Activated naive CD8-positive, alpha-beta T cell treated with anti-CD3 and anti-CD28 coated beads, Interleukin-2, amount 10 ng/mL, durations not matched to agents 7 days and 5 days (primary cell): Measurements from ENCODE around the gene HS2ST1. TPM values are rescaled to one million over a fixed set of nuclear protein-coding genes. Genes with fewer than 3 reads are reported as not detected.

Source experiments
- ATAC-seq: fragments of 150-1000 bp; cut with Tn5 transposase; one replicate; pipeline ENCODE4 v1.10.0; 2021; ENCODE audit warnings: low read depth, moderate library complexity
- POLR2A ChIA-PET: fragments of 350-600 bp; sonication (Branson Sonifier 250); formaldehyde crosslinking; loops from one replicate; lab custom pipeline; 2021; ENCODE audit warnings: antibody characterized with exemption; lab: Charles Lee
- DNase-seq: peaks from one replicate; pipeline ENCODE4 v3.0.0; 2021
- H3K27ac Mint-ChIP-seq: one replicate; pipeline ENCODE4 v1.8.0; 2022; ENCODE audit warnings: mild to moderate bottlenecking, mixed read lengths
- H3K27me3 Mint-ChIP-seq: one replicate; pipeline ENCODE4 v1.8.0; 2022; ENCODE audit warnings: mild to moderate bottlenecking, moderate library complexity, mixed read lengths
- H3K36me3 Mint-ChIP-seq: one replicate; pipeline ENCODE4 v1.8.0; 2021; ENCODE audit warnings: mild to moderate bottlenecking, mixed read lengths
- H3K4me1 Mint-ChIP-seq: one replicate; pipeline ENCODE4 v1.8.0; 2021; ENCODE audit warnings: mixed read lengths
- H3K4me3 Mint-ChIP-seq: one replicate; pipeline ENCODE4 v1.8.0; 2022; ENCODE audit warnings: mild to moderate bottlenecking, moderate library complexity, mixed read lengths
- H3K9me3 Mint-ChIP-seq: one replicate; pipeline ENCODE4 v1.8.0; 2021; ENCODE audit warnings: mixed read lengths
- total RNA-seq, 2 experiments: library from RNA; stranded (reverse); gene quantifications; one replicate each; pipeline ENCODE4 v1.2.3, GENCODE V29; 2021

HS2ST1 gene
- total RNA-seq, 2 experiments from 2014 or later: 16.8 to 18.6 TPM

DNA sequence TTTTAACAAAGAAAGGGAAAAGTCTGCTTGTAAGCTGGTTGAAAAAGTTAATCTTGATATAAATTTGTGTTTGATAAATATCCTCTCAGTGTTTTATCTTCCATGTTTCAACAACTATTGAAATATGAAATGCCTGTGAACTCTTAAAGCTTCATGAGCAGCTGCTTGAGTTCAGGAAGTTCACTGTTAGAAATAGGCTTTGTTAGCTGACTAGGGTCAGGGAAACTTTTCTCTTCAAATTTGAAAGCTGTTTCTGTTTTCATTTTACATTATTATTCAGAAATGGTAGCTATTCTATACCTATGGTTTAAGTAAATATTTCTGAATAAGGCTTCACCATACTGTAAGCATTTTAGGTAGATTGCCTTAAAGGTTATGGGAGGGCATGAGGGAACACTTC, 191.7 kb downstream of the HS2ST1 start:
- Mint-ChIP-seq H3K27me3 (no peaks in the 10 kb centered on the region), H3K9me3 (no peaks in the 10 kb centered on the region), H3K4me3 (no peak overlapping the region), H3K4me1 (no peaks in the 10 kb centered on the region), H3K27ac (no peak overlapping the region), H3K36me3 (peaks cover 7% of the 10 kb centered on the region)
- DNase-seq (no peak), ATAC-seq (no peak)
- POLR2A ChIA-PET: no interaction called here

- ATAC-seq (no peak), DNase-seq (no peak)
- Mint-ChIP-seq H3K27ac (no peak overlapping the region), H3K4me3 (no peak overlapping the region), H3K4me1 (no peaks in the 10 kb centered on the region), H3K36me3 (no peaks in the 10 kb centered on the region), H3K9me3 (no peaks in the 10 kb centered on the region), H3K27me3 (no peaks in the 10 kb centered on the region)
- POLR2A ChIA-PET: no interaction called here
Measured at GRCh38 chr1:87106867-87107266, 192.4 kb downstream of the HS2ST1 start.

DNA sequence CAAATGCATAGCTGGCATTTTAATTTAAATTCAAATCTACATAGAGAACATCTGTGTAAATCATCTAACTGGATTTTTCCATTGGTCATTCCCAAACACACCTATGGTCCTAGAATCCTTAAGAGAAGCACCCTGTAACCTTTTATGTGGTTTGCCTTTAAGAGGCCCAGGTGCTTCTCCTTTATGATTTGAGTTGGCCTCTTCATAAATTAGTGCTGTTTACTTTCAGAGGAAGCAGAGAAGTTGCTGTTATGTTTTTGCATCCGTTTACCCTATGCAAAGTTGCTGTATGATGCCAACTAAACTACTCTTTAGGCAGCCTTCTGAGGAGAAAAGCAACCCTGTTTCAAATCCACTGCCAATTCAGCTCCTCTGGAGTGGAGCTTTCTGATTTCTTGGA, 193.8 kb downstream of the HS2ST1 start:
- Mint-ChIP-seq H3K27me3 (no peaks in the 10 kb centered on the region), H3K9me3 (no peaks in the 10 kb centered on the region), H3K36me3 (no peaks in the 10 kb centered on the region), H3K4me1 (no peaks in the 10 kb centered on the region), H3K4me3 (no peak overlapping the region), H3K27ac (no peak overlapping the region)
- DNase-seq: no peak
- POLR2A ChIA-PET: no interaction called here
- ATAC-seq: no peak

DNA sequence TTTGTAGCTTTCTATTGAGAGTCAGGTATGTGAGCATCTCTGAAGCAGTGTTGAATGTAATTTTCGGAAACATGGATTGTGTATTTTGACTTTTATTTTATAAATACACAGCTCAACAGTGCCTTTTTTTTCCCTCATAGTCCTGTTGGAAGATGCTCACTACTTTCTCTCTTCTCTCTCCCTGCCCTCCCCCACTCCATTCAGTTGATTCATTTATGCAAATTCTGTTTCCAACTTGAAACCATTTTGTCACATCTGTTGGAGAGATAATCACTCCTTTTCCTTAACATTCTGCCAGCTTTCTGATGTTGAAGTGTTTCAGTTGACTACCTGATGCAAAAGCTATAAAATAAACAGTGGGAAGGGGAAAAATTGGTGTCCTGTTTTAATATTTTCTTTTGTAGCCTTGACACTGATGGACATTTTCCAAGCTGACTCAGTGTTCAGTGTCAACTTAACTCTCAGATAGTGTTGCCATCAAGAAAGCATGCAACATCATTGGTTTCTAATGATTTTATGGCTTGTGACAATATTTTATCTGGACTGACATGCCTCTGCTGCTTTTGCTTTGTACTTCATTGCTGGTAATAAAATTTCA, 194.5 kb downstream of the HS2ST1 start:
- H3K9me3 Mint-ChIP-seq: no peaks in the 10 kb centered on the region
- POLR2A ChIA-PET: no interaction called here

GRCh38 chr1:87111659-87112371, 197.4 kb downstream of the HS2ST1 start:
- ATAC-seq (no peak), DNase-seq (no peak)
- Mint-ChIP-seq H3K27ac (no peak overlapping the region), H3K36me3 (no peaks in the 10 kb centered on the region), H3K4me1 (no peaks in the 10 kb centered on the region), H3K27me3 (no peaks in the 10 kb centered on the region), H3K4me3 (no peak overlapping the region), H3K9me3 (no peaks in the 10 kb centered on the region)
- POLR2A ChIA-PET: no interaction called here

More for the DNA sequence above, 194.5 kb downstream of the HS2ST1 start:
- DNase-seq (no peak), ATAC-seq (no peak)
- Mint-ChIP-seq H3K4me3 (no peak overlapping the region), H3K4me1 (no peaks in the 10 kb centered on the region), H3K27ac (no peak overlapping the region), H3K36me3 (no peaks in the 10 kb centered on the region), H3K27me3 (no peaks in the 10 kb centered on the region)

DNA sequence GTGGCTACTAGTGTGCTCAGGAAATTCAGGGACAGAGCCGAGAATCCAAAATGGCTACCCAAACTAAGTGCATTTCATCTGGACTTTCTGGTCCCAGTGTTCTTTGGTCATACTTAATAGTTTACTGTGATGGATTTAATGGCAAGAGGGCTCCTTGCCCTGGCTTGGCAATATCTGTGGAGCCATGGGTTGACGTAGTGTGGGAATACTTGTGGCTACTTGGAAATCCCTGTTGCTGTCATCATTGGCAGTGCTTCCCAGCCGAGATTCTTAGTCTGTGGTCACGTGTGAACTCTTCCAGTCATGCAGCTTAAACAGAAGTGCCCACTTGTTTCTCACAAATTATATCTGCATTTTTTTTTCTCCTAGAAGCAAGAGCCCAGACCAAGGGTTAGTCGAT, 198.9 kb downstream of the HS2ST1 start:
- Mint-ChIP-seq H3K4me3 (no peak overlapping the region), H3K4me1 (no peaks in the 10 kb centered on the region), H3K36me3 (no peaks in the 10 kb centered on the region), H3K27ac (no peak overlapping the region), H3K27me3 (no peaks in the 10 kb centered on the region), H3K9me3 (no peaks in the 10 kb centered on the region)
- DNase-seq (no peak), ATAC-seq (no peak)
- POLR2A ChIA-PET: no interaction called here

GRCh38 chr1:87115317-87115890, 201.0 kb downstream of the HS2ST1 start:
- H3K4me1 Mint-ChIP-seq: no peaks in the 10 kb centered on the region
- H3K36me3 Mint-ChIP-seq: no peaks in the 10 kb centered on the region
- H3K27me3 Mint-ChIP-seq: no peaks in the 10 kb centered on the region
- no peak overlapping the region for H3K27ac Mint-ChIP-seq
- POLR2A ChIA-PET: no interaction called here
- H3K9me3 Mint-ChIP-seq: no peaks in the 10 kb centered on the region
- no peak overlapping the region for H3K4me3 Mint-ChIP-seq
- DNase-seq (no peak), ATAC-seq (no peak)

DNA sequence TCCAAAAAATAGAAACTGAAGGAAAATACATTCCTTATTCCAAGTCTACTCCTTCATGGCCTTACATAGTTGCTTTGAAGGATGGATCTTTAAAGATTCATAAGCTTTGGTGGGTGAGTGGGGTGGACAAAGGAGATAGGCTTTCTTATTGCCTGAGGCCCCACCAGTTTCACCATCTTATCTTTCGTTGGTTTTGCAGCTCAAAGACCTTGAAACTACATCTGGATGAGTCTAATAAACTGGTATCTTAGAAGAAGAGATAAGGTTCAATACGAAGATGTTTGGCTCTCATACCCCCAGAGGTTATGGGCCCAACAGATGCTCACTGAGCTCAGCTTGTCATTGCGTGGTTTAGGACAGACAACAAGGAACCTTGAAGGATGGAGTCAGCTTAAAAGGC, 201.5 kb downstream of the HS2ST1 start:
- ATAC-seq: no peak
- Mint-ChIP-seq H3K27me3 (no peaks in the 10 kb centered on the region), H3K36me3 (no peaks in the 10 kb centered on the region), H3K4me1 (no peaks in the 10 kb centered on the region), H3K9me3 (no peaks in the 10 kb centered on the region), H3K27ac (no peak overlapping the region), H3K4me3 (no peak overlapping the region)
- no peak for DNase-seq
- POLR2A ChIA-PET: no interaction called here

GRCh38 chr1:87117761-87118368, 203.4 kb downstream of the HS2ST1 start:
- H3K27ac Mint-ChIP-seq: no peak overlapping the region
- no peaks in the 10 kb centered on the region for H3K36me3 Mint-ChIP-seq
- ATAC-seq (no peak), DNase-seq (no peak)
- no peak overlapping the region for H3K4me3 Mint-ChIP-seq
- no peaks in the 10 kb centered on the region for H3K9me3 Mint-ChIP-seq
- POLR2A ChIA-PET: no interaction called here
- H3K27me3 Mint-ChIP-seq: no peaks in the 10 kb centered on the region
- H3K4me1 Mint-ChIP-seq: no peaks in the 10 kb centered on the region

DNA sequence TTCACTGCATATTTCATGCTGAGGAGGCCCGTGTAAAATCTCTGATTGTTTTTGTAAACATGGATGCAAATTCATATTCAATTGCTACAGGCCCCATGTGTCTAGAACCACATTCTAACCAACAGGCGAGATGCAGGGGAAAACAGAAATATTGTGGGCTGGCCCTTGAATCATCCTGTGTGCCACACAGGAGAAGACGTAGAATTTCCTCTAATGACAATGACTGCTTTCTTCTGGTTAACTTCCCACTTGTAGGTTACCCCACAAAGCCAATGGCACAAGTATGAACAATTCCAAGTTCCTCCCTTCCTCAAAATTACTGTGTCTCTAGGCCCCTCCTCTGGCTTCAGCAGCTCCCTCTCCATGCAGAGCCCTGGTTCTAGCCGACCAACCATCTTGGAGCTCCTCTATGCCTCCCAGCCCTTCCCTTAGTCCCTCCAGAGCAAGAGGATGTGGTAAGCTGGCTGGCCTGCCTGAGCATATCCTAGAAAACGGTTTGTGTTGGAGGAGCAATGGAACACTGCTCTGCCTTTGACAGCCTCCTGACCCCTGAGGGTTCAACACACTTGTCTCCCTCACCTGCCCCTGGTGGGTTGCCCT, 205.2 kb downstream of the HS2ST1 start:
- ATAC-seq (no peak), DNase-seq (no peak)
- no peaks in the 10 kb centered on the region for H3K36me3 Mint-ChIP-seq
- POLR2A ChIA-PET: no interaction called here
- H3K9me3 Mint-ChIP-seq: no peaks in the 10 kb centered on the region
- H3K27me3 Mint-ChIP-seq: no peaks in the 10 kb centered on the region
- H3K4me3 Mint-ChIP-seq: no peak overlapping the region
- H3K4me1 Mint-ChIP-seq: no peaks in the 10 kb centered on the region
- no peak overlapping the region for H3K27ac Mint-ChIP-seq

DNA sequence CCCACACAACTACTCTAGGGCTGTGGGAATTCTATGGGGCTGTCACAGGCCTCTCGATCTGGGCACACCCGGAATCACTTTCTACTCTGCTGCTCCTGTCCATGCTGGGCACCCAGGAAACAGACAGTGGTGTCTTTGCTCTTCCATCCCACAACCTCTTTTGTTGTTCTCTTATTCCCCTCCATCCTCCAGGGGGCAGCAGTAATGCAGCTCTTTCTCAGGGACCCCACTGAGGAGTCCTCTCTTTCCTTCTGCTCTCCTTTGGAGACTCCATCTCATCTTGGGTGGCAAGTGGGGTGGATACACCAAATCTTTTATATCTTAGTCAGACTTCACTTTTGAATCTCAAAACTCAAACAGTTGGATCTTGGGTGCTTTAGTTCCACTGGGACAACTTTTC, 206.3 kb downstream of the HS2ST1 start:
- DNase-seq: no peak
- Mint-ChIP-seq H3K27ac (no peak overlapping the region), H3K27me3 (no peaks in the 10 kb centered on the region), H3K9me3 (no peaks in the 10 kb centered on the region), H3K4me1 (no peaks in the 10 kb centered on the region), H3K4me3 (no peak overlapping the region), H3K36me3 (no peaks in the 10 kb centered on the region)
- POLR2A ChIA-PET: no interaction called here
- ATAC-seq: no peak

DNA sequence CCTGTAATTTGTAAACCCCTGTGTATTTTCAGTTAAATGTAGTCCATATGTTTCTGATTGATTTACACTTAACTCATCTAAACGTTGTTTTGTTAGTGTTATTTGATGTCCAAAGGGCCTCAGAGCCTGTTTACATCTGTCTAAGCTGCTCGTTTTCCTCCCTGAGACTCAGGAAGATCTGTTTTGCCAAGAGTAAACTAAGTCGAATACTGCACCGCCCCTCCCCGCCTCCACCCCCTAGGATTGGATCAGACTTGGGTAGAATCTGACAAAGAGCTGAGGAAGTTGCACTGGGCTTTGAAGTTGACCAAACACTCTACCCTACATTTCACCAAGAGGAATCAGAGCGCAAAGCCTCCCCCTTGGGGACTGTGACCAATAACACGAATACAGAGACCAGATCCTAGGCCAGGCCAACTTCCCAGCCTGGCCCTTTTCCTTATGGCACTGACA, 207.3 kb downstream of the HS2ST1 start:
- Mint-ChIP-seq H3K4me3 (no peak overlapping the region), H3K27me3 (no peaks in the 10 kb centered on the region), H3K27ac (no peak overlapping the region), H3K9me3 (no peaks in the 10 kb centered on the region), H3K36me3 (no peaks in the 10 kb centered on the region), H3K4me1 (no peaks in the 10 kb centered on the region)
- ATAC-seq: no peak
- POLR2A ChIA-PET: no interaction called here
- no peak for DNase-seq

DNA sequence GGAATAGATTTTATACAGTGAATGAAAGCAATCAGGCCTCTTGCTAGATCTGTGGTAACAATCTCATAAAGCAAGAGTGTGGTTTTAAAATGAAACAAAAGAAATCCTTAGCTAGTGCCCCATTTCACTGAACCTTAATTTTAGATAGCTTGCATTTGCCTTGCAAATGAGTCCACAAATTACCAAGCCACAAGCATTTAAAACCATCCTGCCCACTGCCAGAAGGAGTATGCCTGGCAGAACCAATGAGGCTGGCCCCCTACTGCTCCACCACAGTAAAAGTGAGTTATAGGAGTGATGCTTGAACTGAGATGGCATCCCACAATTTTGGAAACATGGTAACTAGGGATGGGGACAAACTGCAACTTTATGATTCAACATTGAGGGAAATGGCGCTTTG, 207.8 kb downstream of the HS2ST1 start:
- no peaks in the 10 kb centered on the region for H3K36me3 Mint-ChIP-seq
- ATAC-seq: no peak
- POLR2A ChIA-PET: no interaction called here

More for the DNA sequence above, 207.8 kb downstream of the HS2ST1 start:
- Mint-ChIP-seq H3K4me1 (no peaks in the 10 kb centered on the region), H3K27me3 (no peaks in the 10 kb centered on the region), H3K4me3 (no peak overlapping the region), H3K9me3 (no peaks in the 10 kb centered on the region), H3K27ac (no peak overlapping the region)
- DNase-seq: no peak
